ENCODE measurements around the gene TF.
"Not testable (repeated sequence)": the region's sequence is repeated elsewhere in the genome, so short reads cannot be mapped to it uniquely, and the experiment has no call there.

TF gene

GRCh38 chr3:133722935-133723334, 23.3 kb upstream of the TF start:
- ChIA-PET CTCF (no interaction called here), POLR2A (ENCODE audit: low non-redundant PET) (no interaction called here)
- TF ChIP-seq CTCF (conservative IDR thresholded peaks at IDR 0.05; ENCODE audit: low read depth), result no peak
- DNase-seq (ENCODE audit: low spot score), result no peak
- H3K27ac ChIP-seq, result no peak overlapping the region

- TF ChIP-seq CTCF (conservative IDR thresholded peaks at IDR 0.05; ENCODE audit: low read depth), result no peak
- POLR2A ChIA-PET (ENCODE audit: low non-redundant PET), result no interaction called here
- CTCF ChIA-PET, result interaction anchor here (0.6 kb wide), 1 partner anchor 10 kb away, joined by 4 read pairs; no protein-coding TSS in a partner anchor
Observed at GRCh38 chr3:133730993-133731392, 15.2 kb upstream of the TF start.

GRCh38 chr3:133732231-133732630, 14.0 kb upstream of the TF start:
- POLR2A ChIA-PET (ENCODE audit: low non-redundant PET); H3K27ac ChIP-seq; DNase-seq (ENCODE audit: low spot score); CTCF ChIA-PET: not testable (repeated sequence)

More at GRCh38 chr3:133730993-133731392, 15.2 kb upstream of the TF start:
- DNase-seq (ENCODE audit: low spot score), result no peak
- H3K27ac ChIP-seq, result no peak overlapping the region

- POLR2A ChIA-PET (ENCODE audit: low non-redundant PET), result no interaction called here
- DNase-seq (ENCODE audit: low spot score), result no peak
- CTCF ChIA-PET, result no interaction called here
- no peak for TF ChIP-seq CTCF (conservative IDR thresholded peaks at IDR 0.05; ENCODE audit: low read depth)
- H3K27ac ChIP-seq, result no peak overlapping the region
Observed at GRCh38 chr3:133733226-133733625, 13.0 kb upstream of the TF start.

GRCh38 chr3:133734305-133734704, 11.9 kb upstream of the TF start:
- H3K27ac ChIP-seq, result no peak overlapping the region
- no peak for DNase-seq (ENCODE audit: low spot score)
- TF ChIP-seq CTCF (conservative IDR thresholded peaks at IDR 0.05; ENCODE audit: low read depth), result no peak
- CTCF ChIA-PET, result no interaction called here
- POLR2A ChIA-PET (ENCODE audit: low non-redundant PET), result no interaction called here

GRCh38 chr3:133742351-133743091, 3.7 kb upstream of the TF start:
- CTCF ChIA-PET, result interaction anchor here (0.7 kb wide), 1 partner anchor 416 kb away, joined by 3 read pairs; no protein-coding TSS in a partner anchor
- POLR2A ChIA-PET (ENCODE audit: low non-redundant PET), result no interaction called here
- no peak for DNase-seq (ENCODE audit: low spot score)
- no peak overlapping the region for H3K27ac ChIP-seq
- TF ChIP-seq CTCF (conservative IDR thresholded peaks at IDR 0.05; ENCODE audit: low read depth), result no peak

- POLR2A ChIA-PET (ENCODE audit: low non-redundant PET), result no interaction called here
- no peak overlapping the region for H3K27ac ChIP-seq
- no peak for TF ChIP-seq CTCF (conservative IDR thresholded peaks at IDR 0.05; ENCODE audit: low read depth)
- CTCF ChIA-PET, result no interaction called here
- no peak for DNase-seq (ENCODE audit: low spot score)
Observed at GRCh38 chr3:133744241-133744640, 2.0 kb upstream of the TF start.
